H1 (cell line): ENCODE results near the gene ZNF839. TPM values are rescaled to one million over a fixed set of nuclear protein-coding genes. Genes with fewer than 3 reads are reported as not detected.

Experiments
- CTCF ChIA-PET: fragments of 300-600 bp; sonication (Branson Sonifier 250); formaldehyde crosslinking; loops from one replicate; lab custom pipeline; 2021; ENCODE audit not compliant: partially characterized antibody; lab: Charles Lee
- POLR2A ChIA-PET: fragments of 300-600 bp; sonication (Branson Sonifier 250); formaldehyde crosslinking; loops from one replicate; lab custom pipeline; 2021; ENCODE audit warnings: inconsistent platforms; ENCODE audit not compliant: partially characterized antibody; lab: Charles Lee
- DNase-seq, 2 experiments: peaks; one replicate each; pipeline versions ENCODE4 v3.0.0 to v3.0.0-alpha.2; 2010 to 2022; ENCODE audit warnings: low spot score in 2 of 2, low read depth in 1 of 2, mixed read lengths in 1 of 2
- FAIRE-seq: peaks from 2 replicates; lab custom pipeline; 2011; peaks lifted over from hg19 to GRCh38; lab: Jason Lieb, UNC
- H2AFZ ChIP-seq: 2 replicates; pipeline ENCODE4 v1.8.1; 2012; ENCODE audit warnings: low read length, inconsistent platforms
- H2AK5ac ChIP-seq: 2 replicates; pipeline ENCODE4 v1.6.1; 2013; ENCODE audit warnings: low read depth, low read length
- H2BK120ac ChIP-seq: replicated peaks from 2 replicates; pipeline ENCODE3; 2013; ENCODE audit warnings: low read depth, low read length, inconsistent platforms
- H2BK12ac ChIP-seq: 2 replicates; pipeline ENCODE4 v1.6.1; 2013; ENCODE audit warnings: low read depth, low read length
- H2BK15ac ChIP-seq: 2 replicates; pipeline ENCODE4 v1.6.1; 2013; ENCODE audit warnings: low read length
- H2BK20ac ChIP-seq: 2 replicates; pipeline ENCODE4 v1.6.1; 2013; ENCODE audit warnings: low read length
- H2BK5ac ChIP-seq: 2 replicates; pipeline ENCODE4 v1.6.1; 2013; ENCODE audit warnings: low read depth, low read length
- H3K14ac ChIP-seq: 2 replicates; pipeline ENCODE4 v1.6.1; 2013; ENCODE audit warnings: inconsistent platforms; ENCODE audit not compliant: insufficient read length
- H3K18ac ChIP-seq: 2 replicates; pipeline ENCODE4 v1.6.1; 2013; ENCODE audit warnings: low read length; ENCODE audit errors: extremely low read depth
- H3K23ac ChIP-seq: 2 replicates; pipeline ENCODE4 v1.6.1; 2013; ENCODE audit warnings: inconsistent platforms; ENCODE audit not compliant: insufficient read length
- H3K23me2 ChIP-seq: 2 replicates; pipeline ENCODE4 v1.6.1; 2013; ENCODE audit warnings: low read depth, low read length
- H3K27ac ChIP-seq: 2 replicates; pipeline ENCODE4 v1.6.1; 2011; ENCODE audit warnings: low read depth, low read length, inconsistent platforms
- H3K27me3 ChIP-seq, 4 experiments: replicated peaks in 1 of 4; 1 replicate in 1 of 4; 2 replicates in 3 of 4; pipeline versions ENCODE4 v1.6.1 to v1.8.1; 2011 to 2013; ENCODE audit warnings: low read length in 3 of 4, mild to moderate bottlenecking in 3 of 4, inconsistent platforms in 2 of 4, mixed read lengths in 2 of 4, moderate library complexity in 1 of 4; ENCODE audit not compliant: control insufficient read depth in 3 of 4, insufficient read depth in 3 of 4; ENCODE audit errors: extremely low read depth in 1 of 4
- H3K36me3 ChIP-seq, 4 experiments: 2 replicates each; pipeline versions ENCODE4 v1.6.1 to v1.8.1; 2011 to 2013; ENCODE audit warnings: mild to moderate bottlenecking in 4 of 4, low read length in 3 of 4, moderate library complexity in 2 of 4, control low read depth in 1 of 4, inconsistent platforms in 1 of 4; ENCODE audit not compliant: insufficient read depth in 4 of 4, control insufficient read depth in 2 of 4
- H3K4ac ChIP-seq: replicated peaks from 2 replicates; pipeline ENCODE3; 2013; ENCODE audit warnings: low read length, low read depth, mixed read lengths, inconsistent platforms; ENCODE audit not compliant: insufficient read length
- H3K4me1 ChIP-seq, 4 experiments: replicated peaks in 1 of 4; 1 replicate in 1 of 4; 2 replicates in 3 of 4; pipeline versions ENCODE4 v1.6.1 to v1.8.1; 2011 to 2013; ENCODE audit warnings: low read length in 3 of 4, inconsistent platforms in 2 of 4, mixed read lengths in 1 of 4; ENCODE audit not compliant: insufficient read depth in 4 of 4, control insufficient read depth in 3 of 4
- H3K4me2 ChIP-seq, 2 experiments: 2 replicates each; pipeline versions ENCODE4 v1.6.1 to v1.8.1; 2011 to 2013; ENCODE audit warnings: low read depth in 2 of 2, low read length in 2 of 2, control low read depth in 1 of 2, inconsistent platforms in 1 of 2, mild to moderate bottlenecking in 1 of 2; ENCODE audit not compliant: insufficient read depth in 1 of 2
- H3K4me3 ChIP-seq, 4 experiments: fragments of 200-600, 300-600 bp in 1 of 4; sonication (generic), shearing (Covaris generic), sonication (Bioruptor Twin) in 1 of 4; 2 replicates each; pipeline versions ENCODE4 v1.5.1 to v1.8.1; 2011 to 2016; ENCODE audit warnings: low read length in 4 of 4, low read depth in 3 of 4, control low read depth in 2 of 4, inconsistent platforms in 2 of 4, mild to moderate bottlenecking in 2 of 4, mixed read lengths in 1 of 4, moderate library complexity in 1 of 4; ENCODE audit not compliant: insufficient read depth in 2 of 4; ENCODE audit errors: extremely low read depth in 1 of 4
- H3K56ac ChIP-seq: replicated peaks from 2 replicates; pipeline ENCODE3; 2013; ENCODE audit warnings: low read depth, mild to moderate bottlenecking, mixed read lengths, low read length, inconsistent platforms; ENCODE audit not compliant: insufficient read length
- H3K79me1 ChIP-seq: 2 replicates; pipeline ENCODE4 v1.6.1; 2013; ENCODE audit warnings: low read depth, low read length, control low read depth
- H3K79me2 ChIP-seq, 2 experiments: 2 replicates each; pipeline versions ENCODE4 v1.6.1 to v1.8.1; 2012 to 2013; ENCODE audit warnings: low read length in 2 of 2, mild to moderate bottlenecking in 2 of 2, inconsistent platforms in 1 of 2; ENCODE audit not compliant: insufficient read depth in 2 of 2, control insufficient read depth in 1 of 2
- H3K9ac ChIP-seq, 4 experiments: replicated peaks in 1 of 4; 1 replicate in 1 of 4; 2 replicates in 3 of 4; pipeline versions ENCODE4 v1.6.1 to v1.8.1; 2011 to 2013; ENCODE audit warnings: low read depth in 3 of 4, low read length in 3 of 4, control low read depth in 2 of 4, mild to moderate bottlenecking in 2 of 4, moderate library complexity in 2 of 4, inconsistent platforms in 1 of 4; ENCODE audit errors: extremely low read depth in 1 of 4
- H3K9me3 ChIP-seq, 2 experiments: 2 replicates each; pipeline versions ENCODE4 v1.6.1 to v1.8.1; 2012 to 2013; ENCODE audit warnings: mild to moderate bottlenecking in 2 of 2, moderate library complexity in 2 of 2, control low read depth in 1 of 2, inconsistent platforms in 1 of 2, low read depth in 1 of 2, low read length in 1 of 2, mixed read lengths in 1 of 2; ENCODE audit not compliant: insufficient read depth in 2 of 2
- H4K20me1 ChIP-seq, 2 experiments: replicated peaks in 1 of 2; 2 replicates each; pipeline versions ENCODE3 to v1.8.1; 2011 to 2013; ENCODE audit warnings: inconsistent platforms in 2 of 2, low read length in 2 of 2, mild to moderate bottlenecking in 1 of 2; ENCODE audit not compliant: insufficient read depth in 2 of 2, control insufficient read depth in 1 of 2
- H4K5ac ChIP-seq: 2 replicates; pipeline ENCODE4 v1.6.1; 2013; ENCODE audit warnings: low read length, low read depth, mixed read lengths, inconsistent platforms; ENCODE audit not compliant: insufficient read length
- H4K8ac ChIP-seq: 2 replicates; pipeline ENCODE4 v1.8.0; 2013; ENCODE audit warnings: mild to moderate bottlenecking, moderate library complexity, low read length, inconsistent platforms; ENCODE audit not compliant: insufficient read depth; ENCODE audit errors: extremely low read depth
- H4K91ac ChIP-seq: replicated peaks from 2 replicates; pipeline ENCODE3; 2013; ENCODE audit warnings: low read length, mixed read lengths, inconsistent platforms; ENCODE audit not compliant: insufficient read length
- CREB1 ChIP-seq: IDR thresholded peaks from 2 replicates; pipeline ENCODE4 v1.6.1; 2012; ENCODE audit warnings: inconsistent platforms
- EZH2 ChIP-seq: fragments of 200-600 bp; sonication (generic); IDR thresholded peaks from 2 replicates; pipeline ENCODE4 v1.7.1; 2012; ENCODE audit warnings: low read depth, mild to moderate bottlenecking, moderate library complexity, low read length, inconsistent platforms; ENCODE audit not compliant: severe bottlenecking
- JUN ChIP-seq: IDR thresholded peaks from 2 replicates; pipeline ENCODE4 v1.6.1; 2011; ENCODE audit warnings: low read depth, mild to moderate bottlenecking, improper control_type of control experiment, low read length
- KDM1A ChIP-seq: fragments of 200-600, 300-600 bp; sonication (generic); IDR thresholded peaks from 2 replicates; pipeline ENCODE4 v1.7.1; 2016; ENCODE audit warnings: mild to moderate bottlenecking, low read length, borderline replicate concordance
- KDM4A ChIP-seq: IDR thresholded peaks from one replicate; pipeline ENCODE4 v1.7.1; 2012; ENCODE audit warnings: low read depth, mild to moderate bottlenecking, moderate library complexity, low read length, inconsistent platforms; ENCODE audit not compliant: severe bottlenecking
- POLR2A ChIP-seq, 2 experiments: IDR thresholded peaks; 1 replicate in 1 of 2; 2 replicates in 1 of 2; pipeline ENCODE4 v1.6.1; 2011; ENCODE audit warnings: low read depth in 2 of 2, low read length in 2 of 2, mild to moderate bottlenecking in 2 of 2; ENCODE audit errors: control extremely low read depth in 1 of 2
- RAD21 ChIP-seq, 2 experiments: IDR thresholded peaks in 1 of 2; conservative IDR thresholded peaks in 1 of 2; 2 replicates each; pipeline ENCODE4 v1.6.1; 2011; ENCODE audit warnings: low read depth in 2 of 2, low read length in 2 of 2, improper control_type of control experiment in 1 of 2, inconsistent platforms in 1 of 2, mild to moderate bottlenecking in 1 of 2, moderate library complexity in 1 of 2
- RFX5 ChIP-seq: IDR thresholded peaks from 2 replicates; pipeline ENCODE4 v1.6.1; 2011; ENCODE audit warnings: low read depth, low read length, improper control_type of control experiment, borderline replicate concordance
- SP2 ChIP-seq: IDR thresholded peaks from 2 replicates; pipeline ENCODE4 v1.6.1; 2012; ENCODE audit warnings: mild to moderate bottlenecking, low read length, inconsistent platforms
- SRF ChIP-seq: IDR thresholded peaks from 2 replicates; pipeline ENCODE4 v1.6.1; 2011; ENCODE audit warnings: mild to moderate bottlenecking, low read depth, low read length, moderate library complexity
- TAF1 ChIP-seq: IDR thresholded peaks from 2 replicates; pipeline ENCODE4 v1.6.1; 2011; ENCODE audit warnings: mild to moderate bottlenecking, low read depth, low read length
- TEAD4 ChIP-seq: IDR thresholded peaks from 2 replicates; pipeline ENCODE4 v1.6.1; 2012; ENCODE audit warnings: low read depth, low read length, inconsistent platforms, mixed read lengths
- WGBS, 2 experiments: shearing (Covaris generic) in 1 of 2; methylation state at CpG; one replicate each; pipeline versions ENCODE4 v1.1.6 to v1.1.7; 2013 to 2015; ENCODE audit warnings: low lambda C conversion rate in 2 of 2, mixed read lengths in 2 of 2, inconsistent platforms in 1 of 2, low coverage in 1 of 2, missing lambda C conversion rate in 1 of 2; ENCODE audit not compliant: insufficient replicate concordance in 2 of 2, insufficient coverage in 1 of 2, insufficient read length in 1 of 2; ENCODE audit errors: extremely low coverage in 1 of 2, missing lambda C conversion rate in 1 of 2; 5-methylcytosine and 5-hydroxymethylcytosine counted together
- polyA plus RNA-seq, 7 experiments: library from polyadenylated mRNA; depleted of rRNA in 3 of 7; stranded (reverse) in 5 of 7; unstranded in 2 of 7; fragments of >200 nt in 5 of 7; fragments of 200-250 nt in 2 of 7; gene quantifications; 1 replicate in 5 of 7; 2 replicates in 1 of 7; 4 replicates in 1 of 7; pipeline versions ENCODE4 v1.2.1 to v1.2.3, GENCODE V29; 2011 to 2013; ENCODE audit warnings: missing spikeins in 2 of 7, mixed read lengths in 2 of 7
- total RNA-seq: library from RNA; stranded (reverse); fragmentation: NEBNext Ultra II Directional; extraction: Animal tissue kit (Norgen Biotek cat#: 25700); gene quantifications from 2 replicates; pipeline ENCODE4 v1.2.1, GENCODE V29; 2021
- TF ChIP-seq, protein P1 (sequence below): IDR thresholded peaks from 2 replicates; pipeline ENCODE4 v1.6.1; 2012; ENCODE audit warnings: low read length, inconsistent platforms

The ZNF839 gene
- total and polyA plus RNA-seq, 2 of the 8 experiments (the other 6 are each of a cell fraction or from before 2014, with no cell fraction given) = 8.1 to 9.4 TPM

DNA sequence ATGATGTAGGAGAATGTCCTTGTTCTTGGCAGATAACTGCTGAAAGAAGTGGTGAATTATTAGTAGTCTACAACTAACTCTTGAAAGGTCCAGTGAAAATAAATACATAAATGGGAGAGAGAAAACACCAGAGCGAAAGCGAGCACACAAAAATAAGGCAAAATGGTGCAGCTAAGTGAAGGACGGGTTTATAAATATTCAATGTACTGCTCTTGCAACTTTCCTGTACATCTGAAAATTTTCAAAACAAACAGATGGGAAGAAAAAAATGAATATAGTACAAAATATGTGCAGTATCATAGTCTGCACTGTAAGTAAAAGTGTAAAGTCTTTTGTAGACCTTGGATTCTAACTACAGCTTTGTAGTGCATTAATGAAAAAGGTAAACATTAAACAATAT, 15.9 kb upstream of the ZNF839 start:
- Histone ChIP-seq H4K20me1 (no peaks in the 10 kb centered on the region), H3K27me3 (no peaks in the 10 kb centered on the region), H3K36me3 (no peaks in the 10 kb centered on the region), H3K56ac (no peak overlapping the region), H3K79me1 (no peaks in the 10 kb centered on the region), H3K4me3 (no peak overlapping the region), H2BK5ac (no peak overlapping the region), H3K4me2 (no peak overlapping the region; a peak in 1 of 4 replicates), H3K9me3 (no peaks in the 10 kb centered on the region), H2AK5ac (no peak overlapping the region), H2BK20ac (no peak overlapping the region), H2BK15ac (no peak overlapping the region), H3K18ac (no peak overlapping the region), H3K23ac (no peak overlapping the region), H3K14ac (no peak overlapping the region), H2AFZ (no peak overlapping the region), H2BK120ac (no peak overlapping the region), H3K27ac (no peak overlapping the region), H4K8ac (no peak overlapping the region), H3K9ac (no peak overlapping the region), H3K79me2 (no peaks in the 10 kb centered on the region), H4K5ac (no peak overlapping the region), H3K4ac (no peak overlapping the region), H3K4me1 (no peaks in the 10 kb centered on the region), H2BK12ac (no peak overlapping the region), H4K91ac (no peak overlapping the region), H3K23me2 (no peaks in the 10 kb centered on the region)
- FAIRE-seq (no peak), DNase-seq (no peak)
- ChIA-PET CTCF (interaction anchor here (0.6 to 3.7 kb wide), 5 partner anchors 9 to 270 kb away, joined by 3 to 19 read pairs (median 4); no protein-coding TSS in a partner anchor), POLR2A (interaction anchor here (0.6 kb wide), 1 partner anchor 243 kb away, joined by 4 read pairs; no protein-coding TSS in a partner anchor)
- 90% methylated on average over 3 of the region's 3 CpGs; no CpG with 5 or more reads in 1 of the 2 experiments for WGBS, 2 experiments
- TF ChIP-seq EZH2 (no peak), KDM4A (no peak), CREB1 (no peak), RFX5 (no peak), KDM1A (no peak), SRF (no peak), POLR2A (IDR thresholded peaks at IDR 0.05; ENCODE audit: control extremely low read depth in 1 of 2, low read depth in 2 of 2, low read length in 2 of 2) (no peak), SP2 (no peak), JUN (no peak), TAF1 (no peak), RAD21 (IDR thresholded peaks at IDR 0.05 in 1 of 2, conservative IDR thresholded peaks at IDR 0.05 in 1 of 2; ENCODE audit: low read depth in 2 of 2, low read length in 2 of 2) (no peak), TEAD4 (no peak)
- TF ChIP-seq, protein P1, sequence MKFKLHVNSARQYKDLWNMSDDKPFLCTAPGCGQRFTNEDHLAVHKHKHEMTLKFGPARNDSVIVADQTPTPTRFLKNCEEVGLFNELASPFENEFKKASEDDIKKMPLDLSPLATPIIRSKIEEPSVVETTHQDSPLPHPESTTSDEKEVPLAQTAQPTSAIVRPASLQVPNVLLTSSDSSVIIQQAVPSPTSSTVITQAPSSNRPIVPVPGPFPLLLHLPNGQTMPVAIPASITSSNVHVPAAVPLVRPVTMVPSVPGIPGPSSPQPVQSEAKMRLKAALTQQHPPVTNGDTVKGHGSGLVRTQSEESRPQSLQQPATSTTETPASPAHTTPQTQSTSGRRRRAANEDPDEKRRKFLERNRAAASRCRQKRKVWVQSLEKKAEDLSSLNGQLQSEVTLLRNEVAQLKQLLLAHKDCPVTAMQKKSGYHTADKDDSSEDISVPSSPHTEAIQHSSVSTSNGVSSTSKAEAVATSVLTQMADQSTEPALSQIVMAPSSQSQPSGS = no peak
